Glomerular visceral epithelial cell (primary cell): ENCODE measurements around the gene RBPJ.
"Not testable (repeated sequence)": the region's sequence is repeated elsewhere in the genome, so short reads cannot be mapped to it uniquely, and the experiment has no call there.

Source experiments
- DNase-seq: peaks from one replicate; pipeline ENCODE4 v3.0.0-alpha.2; 2016; ENCODE audit errors: extremely low spot score

Gene RBPJ

GRCh38 chr4:26302031-26302899 is 18.5 kb upstream of the RBPJ start:
- DNase-seq: no peak

- no peak for DNase-seq
Measured at GRCh38 chr4:26303008-26303407, 17.8 kb upstream of the RBPJ start.

- DNase-seq: no peak
Measured at GRCh38 chr4:26307037-26307800, 13.6 kb upstream of the RBPJ start.

GRCh38 chr4:26308568-26308967 is 12.2 kb upstream of the RBPJ start:
- DNase-seq: no peak

DNA sequence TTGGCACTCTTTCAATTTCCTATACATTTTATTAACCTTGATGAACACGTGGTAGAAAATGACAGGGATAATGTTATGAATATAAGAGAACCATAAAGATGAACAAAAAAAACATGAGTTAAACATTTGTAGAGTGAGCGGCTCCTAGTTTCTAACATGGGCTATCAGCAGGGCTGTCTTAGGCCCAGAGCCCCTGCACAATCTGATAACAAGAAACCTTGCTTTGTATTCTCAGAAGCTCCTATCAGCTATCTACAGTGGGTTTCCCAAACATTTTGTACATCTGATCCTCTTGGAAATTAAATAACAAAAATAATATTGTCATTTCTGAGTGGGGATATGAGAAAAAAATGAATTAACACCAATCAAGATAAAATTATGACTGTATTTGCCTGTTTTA is 10.6 kb upstream of the RBPJ start:
- no peak for DNase-seq

DNA sequence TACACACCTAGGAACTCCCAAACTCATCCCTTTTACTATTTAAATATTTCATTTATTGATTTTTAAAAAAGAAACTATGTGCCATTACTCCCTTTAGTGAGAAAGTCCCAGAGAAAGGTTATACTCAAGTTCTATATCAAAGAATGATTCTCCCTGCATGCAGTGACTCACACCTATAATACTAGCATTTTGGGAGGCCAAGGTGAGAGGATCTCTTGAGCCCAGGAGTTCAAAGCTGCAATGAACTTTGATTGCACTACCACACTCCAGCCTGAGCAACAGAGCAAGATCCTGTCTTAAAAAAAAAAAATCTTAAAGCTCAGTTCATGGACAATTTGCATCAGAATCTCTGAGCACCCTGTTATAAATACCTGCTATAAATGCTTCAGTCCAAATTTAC is 9.2 kb upstream of the RBPJ start:
- no peak for DNase-seq

- not testable (repeated sequence) for DNase-seq
Measured at GRCh38 chr4:26315316-26315932, 5.4 kb upstream of the RBPJ start.

DNA sequence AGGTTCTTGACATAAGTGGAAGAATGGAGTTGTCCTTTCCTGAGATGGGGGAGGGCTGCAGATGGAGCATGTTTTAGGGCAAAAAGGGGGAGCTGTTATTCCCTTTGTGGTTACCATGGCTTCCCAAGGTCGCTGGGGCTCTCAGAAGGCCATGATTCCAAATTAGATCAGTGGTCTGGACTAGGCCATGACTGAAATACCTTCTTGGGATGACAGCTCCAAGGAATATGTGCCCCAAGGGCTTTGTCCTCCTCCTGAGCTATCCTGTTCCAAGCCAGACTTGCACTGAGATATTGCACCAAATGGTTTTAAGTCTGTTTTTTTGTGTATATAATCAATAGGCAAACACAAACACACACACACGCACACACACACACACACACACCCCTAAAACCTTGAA is 3.0 kb upstream of the RBPJ start:
- DNase-seq: no peak

DNA sequence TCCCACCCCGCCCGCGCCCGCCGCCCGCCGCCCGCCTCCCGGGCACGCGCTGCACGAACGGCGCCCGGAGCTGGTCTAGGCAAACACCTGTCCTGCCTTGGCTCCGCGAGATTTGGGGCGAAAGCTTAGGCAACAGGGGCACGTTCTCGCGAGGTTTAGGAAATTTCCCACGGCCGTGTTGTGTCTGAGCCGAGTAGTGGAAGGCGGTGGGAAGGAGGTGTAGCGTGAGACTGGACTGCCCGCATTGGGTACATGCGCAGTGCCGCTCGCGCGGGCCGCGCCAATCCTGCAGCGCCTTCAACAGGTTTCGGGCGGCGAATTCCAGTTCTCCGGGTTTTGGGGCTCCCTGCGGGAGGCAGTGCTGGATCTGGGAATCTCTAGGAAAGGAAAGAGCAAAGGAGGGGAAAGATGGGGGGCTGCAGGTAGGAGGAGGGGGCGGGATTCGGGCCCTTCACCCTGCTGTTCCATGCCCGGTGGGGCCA is 1.3 kb upstream of the RBPJ start:
- DNase-seq: peak; percentile 100

- no peak for DNase-seq
Measured at GRCh38 chr4:26319949-26320537, 771 bp upstream of the RBPJ start.

- DNase-seq: peak; percentile 42
Measured at GRCh38 chr4:26321373-26322221, 783 bp downstream of the RBPJ start.

DNA sequence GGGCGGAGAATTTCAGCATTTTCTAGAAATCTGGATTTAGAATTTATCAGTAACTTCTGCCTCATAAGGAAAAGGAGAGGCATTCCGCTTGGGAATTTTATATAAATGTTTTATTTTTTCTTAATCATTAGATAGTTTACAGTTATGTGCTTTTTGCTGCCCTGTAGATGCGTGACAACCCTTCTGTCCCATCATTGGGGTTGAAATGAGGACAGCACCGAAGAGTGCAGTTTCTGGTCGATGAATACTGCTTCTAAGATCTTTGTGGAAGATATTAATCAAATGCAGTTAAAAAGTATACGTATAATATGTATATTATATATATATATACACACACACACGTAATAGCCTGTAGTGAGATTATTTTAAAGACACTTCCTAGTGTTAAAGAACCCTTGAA is 1.5 kb downstream of the RBPJ start:
- DNase-seq: no peak

- DNase-seq: no peak
Measured at GRCh38 chr4:26323821-26324220, 3.0 kb downstream of the RBPJ start.

DNA sequence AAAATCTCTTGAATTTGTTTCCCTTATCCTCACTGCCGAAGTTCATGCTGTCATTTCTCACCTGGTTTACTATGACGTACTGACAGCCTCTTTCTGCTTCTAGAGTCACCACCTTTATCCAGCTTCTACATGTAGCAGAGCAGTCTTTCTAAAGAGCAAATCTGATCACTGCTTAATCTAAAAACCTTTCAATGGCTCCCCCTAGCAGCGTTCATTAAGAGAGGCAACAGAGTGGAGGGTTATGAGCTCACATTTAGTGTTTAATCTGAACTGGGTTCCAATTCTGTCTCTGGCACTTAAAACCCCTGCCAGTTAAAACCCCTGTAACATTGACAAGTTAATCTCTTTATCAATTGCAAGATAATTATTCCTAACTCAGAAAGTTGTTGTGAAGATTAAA is 4.4 kb downstream of the RBPJ start:
- DNase-seq: no peak

GRCh38 chr4:26326791-26327190 is 6.0 kb downstream of the RBPJ start:
- DNase-seq: peak; percentile 96

- peak; percentile 65 for DNase-seq
Measured at GRCh38 chr4:26330186-26330787, 9.5 kb downstream of the RBPJ start.

DNA sequence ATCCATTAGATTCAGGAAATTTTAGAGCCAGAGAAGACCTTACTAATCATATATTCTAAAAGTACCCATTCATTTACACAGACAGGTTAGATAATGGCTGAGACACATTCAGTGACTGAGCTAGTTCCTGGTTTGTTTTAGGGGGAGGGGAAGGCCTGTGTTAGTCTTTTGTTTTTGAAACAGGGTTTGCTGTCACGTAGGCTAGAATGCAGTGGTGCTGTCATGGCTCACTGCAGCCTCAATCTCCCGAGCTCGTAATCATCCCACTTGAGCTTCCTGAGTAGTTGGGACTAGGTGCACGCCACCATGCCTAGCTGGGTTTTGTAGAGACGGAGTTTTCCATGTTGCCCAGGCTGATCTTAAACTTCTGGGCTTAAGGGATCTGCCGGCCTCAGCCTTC is 10.1 kb downstream of the RBPJ start:
- peak; percentile 75 for DNase-seq

DNA sequence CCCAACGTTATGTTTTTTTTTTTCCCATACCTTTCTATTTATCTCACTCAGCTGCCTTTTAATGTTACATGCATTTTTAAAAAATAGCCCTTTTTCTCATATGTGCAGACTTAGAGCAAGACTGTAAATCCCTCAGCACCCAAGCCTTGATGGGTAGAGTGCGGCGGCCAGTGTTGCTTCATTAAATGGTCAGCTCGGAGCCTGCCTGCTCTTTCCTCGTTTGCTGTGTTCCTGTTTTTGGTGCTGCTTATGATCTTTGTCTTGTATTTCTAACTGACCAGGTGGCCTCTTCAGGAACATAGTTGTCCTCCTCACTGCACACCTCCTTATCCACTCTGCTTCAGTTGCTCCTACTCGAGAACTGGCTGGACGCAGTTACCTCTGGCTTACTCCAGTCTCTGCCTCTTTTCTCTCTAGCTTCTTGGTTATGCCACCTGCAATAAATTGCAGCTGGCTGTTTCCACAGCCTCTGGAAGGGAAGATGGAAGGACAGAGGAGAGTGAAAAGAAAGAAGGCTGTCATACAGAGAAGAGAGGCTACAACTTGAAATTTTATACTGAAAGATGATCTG is 10.7 kb downstream of the RBPJ start:
- DNase-seq: no peak

- DNase-seq: no peak
Measured at GRCh38 chr4:26334366-26334765, 13.6 kb downstream of the RBPJ start.

DNA sequence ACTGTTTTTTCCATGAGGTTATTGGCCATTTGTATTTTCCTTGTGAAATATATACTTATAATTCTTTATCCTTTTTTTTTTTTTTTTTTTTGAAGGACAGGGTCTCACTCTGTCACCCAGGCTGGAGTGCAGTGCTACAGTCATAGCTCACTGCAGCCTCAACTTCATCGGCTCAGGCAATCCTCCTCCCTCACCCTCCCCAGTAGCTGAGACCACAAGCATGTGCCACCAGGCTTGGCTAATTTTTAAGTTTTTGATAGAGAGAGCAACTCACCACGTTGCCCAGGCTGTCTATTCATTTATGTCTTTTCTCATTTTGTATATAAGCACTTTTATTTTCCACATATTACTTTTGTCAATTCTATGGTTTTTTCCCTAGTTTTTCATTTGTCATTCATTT is 16.8 kb downstream of the RBPJ start:
- peak; percentile 61 for DNase-seq
